Measurements from ENCODE around the gene LPP. TPM values are rescaled to one million over a fixed set of nuclear protein-coding genes. Genes with fewer than 3 reads are reported as not detected.

Gene LPP
- total and polyA plus RNA-seq, 2 of the 4 experiments (the other 2 are of a cell fraction) = 16.0 to 130 TPM

DNA sequence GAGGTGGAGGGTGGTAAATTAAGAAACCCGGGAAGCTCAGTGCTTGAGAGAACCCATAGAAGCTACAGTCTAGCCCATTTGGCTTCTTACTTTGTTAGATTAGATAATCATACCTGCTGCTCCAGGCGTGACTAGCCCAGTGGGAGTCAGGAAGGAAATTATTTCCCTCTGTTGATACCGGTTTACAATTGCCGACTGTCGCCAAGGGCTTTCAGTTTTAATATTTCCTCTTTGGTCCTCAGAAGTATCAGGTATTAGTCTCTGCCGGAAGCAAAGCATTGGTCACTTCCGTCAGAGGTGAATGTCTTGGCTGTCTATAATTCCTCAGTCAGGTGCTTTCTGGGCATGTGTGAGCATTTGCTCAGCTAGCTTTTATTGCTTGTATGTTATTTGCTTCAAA lies 75.2 kb downstream of the LPP start:
- H3K79me1 ChIP-seq (ENCODE audit: low read depth in 1 of 2, low read length in 2 of 2) = peaks cover 38 to 90% of the 10 kb centered on the region in 2 experiments
- TF ChIP-seq, protein P1, sequence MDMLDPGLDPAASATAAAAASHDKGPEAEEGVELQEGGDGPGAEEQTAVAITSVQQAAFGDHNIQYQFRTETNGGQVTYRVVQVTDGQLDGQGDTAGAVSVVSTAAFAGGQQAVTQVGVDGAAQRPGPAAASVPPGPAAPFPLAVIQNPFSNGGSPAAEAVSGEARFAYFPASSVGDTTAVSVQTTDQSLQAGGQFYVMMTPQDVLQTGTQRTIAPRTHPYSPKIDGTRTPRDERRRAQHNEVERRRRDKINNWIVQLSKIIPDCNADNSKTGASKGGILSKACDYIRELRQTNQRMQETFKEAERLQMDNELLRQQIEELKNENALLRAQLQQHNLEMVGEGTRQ (IDR thresholded peaks at IDR 0.05; ENCODE audit: low read depth, low read length) = no peak
- no peak for TF ChIP-seq SMC3 (IDR thresholded peaks at IDR 0.05; ENCODE audit: low read depth, low read length)
- no peak for TF ChIP-seq CHD1 (IDR thresholded peaks at IDR 0.05; ENCODE audit: low read depth, low read length)
- no peak for TF ChIP-seq MAFK (IDR thresholded peaks at IDR 0.05; ENCODE audit: low read depth, low read length)
- TF ChIP-seq, protein P2, sequence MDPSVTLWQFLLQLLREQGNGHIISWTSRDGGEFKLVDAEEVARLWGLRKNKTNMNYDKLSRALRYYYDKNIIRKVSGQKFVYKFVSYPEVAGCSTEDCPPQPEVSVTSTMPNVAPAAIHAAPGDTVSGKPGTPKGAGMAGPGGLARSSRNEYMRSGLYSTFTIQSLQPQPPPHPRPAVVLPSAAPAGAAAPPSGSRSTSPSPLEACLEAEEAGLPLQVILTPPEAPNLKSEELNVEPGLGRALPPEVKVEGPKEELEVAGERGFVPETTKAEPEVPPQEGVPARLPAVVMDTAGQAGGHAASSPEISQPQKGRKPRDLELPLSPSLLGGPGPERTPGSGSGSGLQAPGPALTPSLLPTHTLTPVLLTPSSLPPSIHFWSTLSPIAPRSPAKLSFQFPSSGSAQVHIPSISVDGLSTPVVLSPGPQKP (IDR thresholded peaks at IDR 0.05; ENCODE audit: borderline replicate concordance, low read depth, low read length) = no peak
- TF ChIP-seq, protein P3, sequence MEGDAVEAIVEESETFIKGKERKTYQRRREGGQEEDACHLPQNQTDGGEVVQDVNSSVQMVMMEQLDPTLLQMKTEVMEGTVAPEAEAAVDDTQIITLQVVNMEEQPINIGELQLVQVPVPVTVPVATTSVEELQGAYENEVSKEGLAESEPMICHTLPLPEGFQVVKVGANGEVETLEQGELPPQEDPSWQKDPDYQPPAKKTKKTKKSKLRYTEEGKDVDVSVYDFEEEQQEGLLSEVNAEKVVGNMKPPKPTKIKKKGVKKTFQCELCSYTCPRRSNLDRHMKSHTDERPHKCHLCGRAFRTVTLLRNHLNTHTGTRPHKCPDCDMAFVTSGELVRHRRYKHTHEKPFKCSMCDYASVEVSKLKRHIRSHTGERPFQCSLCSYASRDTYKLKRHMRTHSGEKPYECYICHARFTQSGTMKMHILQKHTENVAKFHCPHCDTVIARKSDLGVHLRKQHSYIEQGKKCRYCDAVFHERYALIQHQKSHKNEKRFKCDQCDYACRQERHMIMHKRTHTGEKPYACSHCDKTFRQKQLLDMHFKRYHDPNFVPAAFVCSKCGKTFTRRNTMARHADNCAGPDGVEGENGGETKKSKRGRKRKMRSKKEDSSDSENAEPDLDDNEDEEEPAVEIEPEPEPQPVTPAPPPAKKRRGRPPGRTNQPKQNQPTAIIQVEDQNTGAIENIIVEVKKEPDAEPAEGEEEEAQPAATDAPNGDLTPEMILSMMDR (conservative IDR thresholded peaks at IDR 0.05; ENCODE audit: low read depth, low read length) = no peak
- H4K20me1 ChIP-seq (ENCODE audit: insufficient read depth, low read length) = peaks cover 88% of the 10 kb centered on the region
- no peak overlapping the region for H3K18ac ChIP-seq (ENCODE audit: low read depth, low read length)
- no peak overlapping the region for H2AFZ ChIP-seq (replicated peaks; ENCODE audit: low read length, poor library complexity)
- DNase-seq = no peak
- CTCF ChIA-PET = interaction anchor here (0.8 kb wide), 1 partner anchor 13 kb away, joined by 3 read pairs; no protein-coding TSS in a partner anchor
- H4K8ac ChIP-seq (ENCODE audit: low read depth in 2 of 2, low read length in 2 of 2) = no peak overlapping the region
- H3K4me2 ChIP-seq (ENCODE audit: low read depth, low read length) = no peak overlapping the region
- peaks cover 28% of the 10 kb centered on the region for H3K36me3 ChIP-seq (ENCODE audit: control insufficient read depth, insufficient read depth, low read length)
- H2BK15ac ChIP-seq (ENCODE audit: low read depth, low read length) = no peak overlapping the region
- no peak for ATAC-seq (ENCODE audit: low read depth)
- BruUV-seq (replicated peaks) = no TSS peak
- H4K91ac ChIP-seq (ENCODE audit: insufficient read depth, low read depth, low read length) = no peak overlapping the region
- H3K14ac ChIP-seq (replicated peaks; ENCODE audit: low read depth, low read length) = no peak overlapping the region
- H4K5ac ChIP-seq (ENCODE audit: low read depth, low read length) = no peak overlapping the region
- WGBS, 2 experiments (ENCODE audit: extremely low coverage in 2 of 2, insufficient read length in 1 of 2) = 87% methylated on average over 3 of the region's 7 CpGs; no CpG with 5 or more reads in 1 of the 2 experiments
- H3K4ac ChIP-seq (ENCODE audit: low read depth, low read length) = no peak overlapping the region
- no peak overlapping the region for H3K27ac ChIP-seq (ENCODE audit: insufficient read depth, low read length)
- H3K27me3 ChIP-seq (ENCODE audit: control insufficient read depth, insufficient read depth, low read length) = no peaks in the 10 kb centered on the region
- peaks cover 14% of the 10 kb centered on the region for H3K4me1 ChIP-seq (ENCODE audit: control insufficient read depth, insufficient read depth, low read length)
- H2AK9ac ChIP-seq (replicated peaks; ENCODE audit: low read depth, low read length, poor library complexity) = no peak overlapping the region
- no peak overlapping the region for H3K23ac ChIP-seq (ENCODE audit: low read depth, low read length)
- no peak overlapping the region for H2BK20ac ChIP-seq (ENCODE audit: low read depth, low read length)
- no peak overlapping the region for H2AK5ac ChIP-seq (ENCODE audit: low read depth, low read length)
- no peaks in the 10 kb centered on the region for H3K9me3 ChIP-seq (ENCODE audit: control insufficient read depth, insufficient read depth, low read length)
- intact Hi-C loops (cut with micrococcal nuclease) (no loop called here), dilution Hi-C loops (cut with HindIII; ENCODE audit: low sequenced_read_pairs, unreplicated experiment) (no loop called here), in situ Hi-C loops (cut with MboI; ENCODE audit: low sequenced_read_pairs) (no loop called here)
- no peak overlapping the region for H3K9ac ChIP-seq (ENCODE audit: low read depth, low read length)
- POLR2A ChIA-PET (ENCODE audit: unreplicated experiment) = no interaction called here
- no peak overlapping the region for H2BK120ac ChIP-seq (ENCODE audit: low read depth, low read length)
- no peak overlapping the region for H3K56ac ChIP-seq (ENCODE audit: extremely low read depth, insufficient read depth, low read length)
- H3K4me3 ChIP-seq (ENCODE audit: insufficient read depth, low read depth, low read length) = no peak overlapping the region
- H2BK5ac ChIP-seq (ENCODE audit: low read depth, low read length, poor library complexity, severe bottlenecking) = no peak overlapping the region
- H3K9me1 ChIP-seq (ENCODE audit: insufficient read depth, low read length) = peaks cover 42% of the 10 kb centered on the region
